ENCODE results near the gene DCLK2.
A peak's percentile ranks its signal among the peaks of the same experiment; 100 is the strongest.

DCLK2 gene

GRCh38 chr4:150078041-150078578 lies at the start of gene DCLK2:
Gene DCLK2 (plus strand): TSS chr4:150078445. CDS start chr4:150079028, 583 bp downstream.
- peak; percentile 67 for DNase-seq

- DNase-seq: no peak
Measured at GRCh38 chr4:150032541-150032940, 45.7 kb upstream of the DCLK2 start.

GRCh38 chr4:150033081-150033480 lies 45.2 kb upstream of the DCLK2 start:
- no peak for DNase-seq

GRCh38 chr4:150033901-150034300 lies 44.3 kb upstream of the DCLK2 start:
- DNase-seq: no peak

GRCh38 chr4:150037251-150037856 lies 40.9 kb upstream of the DCLK2 start:
- no peak for DNase-seq

- DNase-seq: no peak
Measured at GRCh38 chr4:150038335-150039076, 39.7 kb upstream of the DCLK2 start.

GRCh38 chr4:150039274-150040127 lies 38.7 kb upstream of the DCLK2 start:
- no peak for DNase-seq

- DNase-seq: no peak
Measured at GRCh38 chr4:150044517-150044916, 33.7 kb upstream of the DCLK2 start.

GRCh38 chr4:150045410-150045809 lies 32.8 kb upstream of the DCLK2 start:
- DNase-seq: no peak

GRCh38 chr4:150046728-150047217 lies 31.5 kb upstream of the DCLK2 start:
- no peak for DNase-seq

- no peak for DNase-seq
Measured at GRCh38 chr4:150047546-150047945, 30.7 kb upstream of the DCLK2 start.

GRCh38 chr4:150049682-150050081 lies 28.6 kb upstream of the DCLK2 start:
- DNase-seq: no peak

GRCh38 chr4:150050566-150050965 lies 27.7 kb upstream of the DCLK2 start:
- DNase-seq: no peak

GRCh38 chr4:150051111-150051510 lies 27.1 kb upstream of the DCLK2 start:
- DNase-seq: no peak

- DNase-seq: no peak
Measured at GRCh38 chr4:150055467-150055866, 22.8 kb upstream of the DCLK2 start.

- DNase-seq: peak; percentile 52
Measured at GRCh38 chr4:150056569-150056968, 21.7 kb upstream of the DCLK2 start.

- no peak for DNase-seq
Measured at GRCh38 chr4:150061086-150061776, 17.0 kb upstream of the DCLK2 start.

- no peak for DNase-seq
Measured at GRCh38 chr4:150063128-150063527, 15.1 kb upstream of the DCLK2 start.

GRCh38 chr4:150065740-150066139 lies 12.5 kb upstream of the DCLK2 start:
- no peak for DNase-seq

- no peak for DNase-seq
Measured at GRCh38 chr4:150067859-150068258, 10.4 kb upstream of the DCLK2 start.

GRCh38 chr4:150068300-150068960 lies 9.8 kb upstream of the DCLK2 start:
- DNase-seq: no peak

- no peak for DNase-seq
Measured at GRCh38 chr4:150069353-150069752, 8.9 kb upstream of the DCLK2 start.

Measured in HCEC 1CT (cell line).